ENCODE results near the gene CHFR.

- TF ChIP-seq POLR2A (IDR thresholded peaks at IDR 0.05), result no peak
- no peak for TF ChIP-seq CTCF (IDR thresholded peaks at IDR 0.05)
Observed at GRCh38 chr12:132908145-132909029, 21.0 kb upstream of the CHFR start.

Data from lower leg skin (tissue), 3 donors.